ENCODE results near the gene RPL5.

DNA sequence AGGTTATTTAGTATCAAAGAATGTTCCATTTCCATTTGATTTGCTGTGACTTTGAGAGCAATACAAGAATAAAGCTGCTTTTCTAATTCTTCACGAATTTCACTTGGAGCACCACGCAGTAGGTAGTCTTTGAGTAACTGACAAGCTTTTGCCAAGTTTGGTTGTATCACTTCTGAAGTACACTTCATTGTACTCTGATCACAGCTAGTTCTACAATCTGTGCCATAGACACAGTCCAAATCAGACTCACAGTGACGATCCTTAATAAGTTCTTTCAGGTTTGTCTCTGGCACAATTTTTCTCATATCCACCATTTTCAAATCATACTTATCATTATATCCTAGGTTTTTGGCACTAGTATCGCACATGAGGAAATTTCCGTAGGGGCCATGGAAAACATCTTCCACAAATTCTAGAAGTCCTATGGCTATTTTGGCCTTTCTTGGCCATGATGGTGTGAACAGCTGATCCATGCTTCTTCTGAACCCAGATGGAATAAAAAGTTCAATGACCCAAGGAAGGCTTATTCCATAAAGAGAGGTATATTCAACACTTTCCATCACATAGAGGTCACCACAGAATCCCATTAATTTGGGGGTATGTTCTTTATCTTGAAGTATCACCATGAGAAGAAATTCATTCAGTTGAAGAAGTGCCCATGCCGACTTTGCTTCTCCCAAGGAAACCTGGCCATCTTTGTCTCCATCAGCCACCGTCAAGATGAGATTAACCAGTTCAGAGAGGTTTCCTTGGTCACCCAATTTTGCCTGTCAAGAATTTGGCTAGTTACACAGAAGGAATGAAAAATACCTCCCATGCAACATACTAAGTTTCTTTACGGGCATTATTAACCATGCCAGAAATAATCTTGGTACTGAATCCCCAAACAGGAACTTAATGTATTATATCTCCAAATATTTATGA is 11.9 kb downstream of the RPL5 start:
- TF ChIP-seq, protein P1, sequence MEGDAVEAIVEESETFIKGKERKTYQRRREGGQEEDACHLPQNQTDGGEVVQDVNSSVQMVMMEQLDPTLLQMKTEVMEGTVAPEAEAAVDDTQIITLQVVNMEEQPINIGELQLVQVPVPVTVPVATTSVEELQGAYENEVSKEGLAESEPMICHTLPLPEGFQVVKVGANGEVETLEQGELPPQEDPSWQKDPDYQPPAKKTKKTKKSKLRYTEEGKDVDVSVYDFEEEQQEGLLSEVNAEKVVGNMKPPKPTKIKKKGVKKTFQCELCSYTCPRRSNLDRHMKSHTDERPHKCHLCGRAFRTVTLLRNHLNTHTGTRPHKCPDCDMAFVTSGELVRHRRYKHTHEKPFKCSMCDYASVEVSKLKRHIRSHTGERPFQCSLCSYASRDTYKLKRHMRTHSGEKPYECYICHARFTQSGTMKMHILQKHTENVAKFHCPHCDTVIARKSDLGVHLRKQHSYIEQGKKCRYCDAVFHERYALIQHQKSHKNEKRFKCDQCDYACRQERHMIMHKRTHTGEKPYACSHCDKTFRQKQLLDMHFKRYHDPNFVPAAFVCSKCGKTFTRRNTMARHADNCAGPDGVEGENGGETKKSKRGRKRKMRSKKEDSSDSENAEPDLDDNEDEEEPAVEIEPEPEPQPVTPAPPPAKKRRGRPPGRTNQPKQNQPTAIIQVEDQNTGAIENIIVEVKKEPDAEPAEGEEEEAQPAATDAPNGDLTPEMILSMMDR (IDR thresholded peaks at IDR 0.05; ENCODE audit: insufficient read depth, low read length, poor library complexity, severe bottlenecking) = no peak
- no peak for TF ChIP-seq EZH2phosphoT487 (conservative IDR thresholded peaks at IDR 0.05; ENCODE audit: low read length)

Measured in SU-DHL-6 (cell line).